OCI-LY1 (cell line): ENCODE results near the gene SCN8A.

ENCODE experiments used
- H2AFZ ChIP-seq: fragments of 200-600 bp; sonication (generic), shearing (Covaris generic); 2 replicates; pipeline ENCODE4 v1.6.0; 2014; ENCODE audit warnings: antibody characterized with exemption, mild to moderate bottlenecking, low read length
- H3F3A ChIP-seq: fragments of 200-600 bp; sonication (generic), shearing (Covaris generic); 2 replicates; pipeline ENCODE4 v1.6.0; 2014; ENCODE audit warnings: mild to moderate bottlenecking, antibody characterized with exemption, low read length, moderate library complexity; ENCODE audit not compliant: insufficient read depth
- H3K27ac ChIP-seq: fragments of 200-600 bp; sonication (generic); 2 replicates; pipeline ENCODE4 v1.5.1; 2014; ENCODE audit warnings: low read length, mixed run types, mild to moderate bottlenecking, low read depth; ENCODE audit not compliant: poor library complexity, severe bottlenecking
- H3K27me3 ChIP-seq: fragments of 200-600 bp; sonication (generic); 2 replicates; pipeline ENCODE4 v1.6.0; 2014; ENCODE audit warnings: antibody characterized with exemption, mild to moderate bottlenecking, low read length, moderate library complexity; ENCODE audit not compliant: insufficient read depth
- H3K36me3 ChIP-seq: fragments of 200-600 bp; sonication (generic); 2 replicates; pipeline ENCODE4 v1.6.1; 2014; ENCODE audit warnings: mild to moderate bottlenecking, antibody characterized with exemption, low read length, moderate library complexity, mixed read lengths; ENCODE audit not compliant: insufficient read depth
- H3K4me1 ChIP-seq: fragments of 200-600 bp; sonication (generic); 2 replicates; pipeline ENCODE4 v1.5.1; 2014; ENCODE audit warnings: mild to moderate bottlenecking, low read length, moderate library complexity; ENCODE audit not compliant: insufficient read depth, severe bottlenecking
- H3K4me2 ChIP-seq: fragments of 200-600 bp; sonication (generic), shearing (Covaris generic); 2 replicates; pipeline ENCODE4 v1.6.1; 2014; ENCODE audit warnings: low read length
- H3K4me3 ChIP-seq: fragments of 200-600 bp; sonication (generic); 2 replicates; pipeline ENCODE4 v1.5.1; 2014; ENCODE audit warnings: low read length, low read depth, mild to moderate bottlenecking, mixed read lengths; ENCODE audit not compliant: poor library complexity, severe bottlenecking
- H3K79me2 ChIP-seq: fragments of 200-600 bp; shearing (Covaris generic); 2 replicates; pipeline ENCODE4 v1.6.1; 2016; ENCODE audit warnings: mixed run types, low read length, mixed read lengths; ENCODE audit not compliant: insufficient read depth
- H3K9ac ChIP-seq: fragments of 200-600 bp; sonication (generic), shearing (Covaris generic); 2 replicates; pipeline ENCODE4 v1.6.1; 2014; ENCODE audit warnings: mild to moderate bottlenecking, low read length, mixed read lengths
- H3K9me2 ChIP-seq: fragments of 200-600 bp; sonication (generic), shearing (Covaris generic); 2 replicates; pipeline ENCODE4 v1.6.1; 2014; ENCODE audit warnings: low read depth, mild to moderate bottlenecking, low read length, mixed read lengths
- H3K9me3 ChIP-seq: fragments of 200-600 bp; shearing (Covaris generic); 2 replicates; pipeline ENCODE4 v1.6.1; 2014; ENCODE audit warnings: low read length, mixed read lengths
- H4K20me1 ChIP-seq: fragments of 200-600 bp; sonication (generic), shearing (Covaris generic); 2 replicates; pipeline ENCODE4 v1.6.0; 2016; ENCODE audit warnings: mild to moderate bottlenecking, low read length; ENCODE audit not compliant: insufficient read depth
- EZH2 ChIP-seq: fragments of 200-600 bp; sonication (generic), shearing (Covaris generic); IDR thresholded peaks from 2 replicates; pipeline ENCODE4 v1.8.0; 2017; ENCODE audit warnings: borderline replicate concordance, mixed run types, mild to moderate bottlenecking, antibody characterized with exemption, low read length, moderate library complexity, mixed read lengths
- TF ChIP-seq, protein P1 (sequence below): fragments of 200-600 bp; sonication (generic), shearing (Covaris generic); IDR thresholded peaks from 2 replicates; pipeline ENCODE4 v1.5.1; 2017; ENCODE audit warnings: mild to moderate bottlenecking, antibody characterized with exemption, low read length, moderate library complexity, mixed read lengths

The SCN8A gene

GRCh38 chr12:51589060-51589459 is 2.0 kb upstream of the SCN8A start:
- H3K4me1 ChIP-seq = peaks cover 7% of the 10 kb centered on the region
- H3K27ac ChIP-seq = no peak overlapping the region
- no peaks in the 10 kb centered on the region for H3K9me3 ChIP-seq
- no peaks in the 10 kb centered on the region for H3K36me3 ChIP-seq
- H2AFZ ChIP-seq = no peak overlapping the region
- H3K27me3 ChIP-seq = peaks cover 5% of the 10 kb centered on the region; the same call in 1 of the 2 replicates
- TF ChIP-seq, protein P1, sequence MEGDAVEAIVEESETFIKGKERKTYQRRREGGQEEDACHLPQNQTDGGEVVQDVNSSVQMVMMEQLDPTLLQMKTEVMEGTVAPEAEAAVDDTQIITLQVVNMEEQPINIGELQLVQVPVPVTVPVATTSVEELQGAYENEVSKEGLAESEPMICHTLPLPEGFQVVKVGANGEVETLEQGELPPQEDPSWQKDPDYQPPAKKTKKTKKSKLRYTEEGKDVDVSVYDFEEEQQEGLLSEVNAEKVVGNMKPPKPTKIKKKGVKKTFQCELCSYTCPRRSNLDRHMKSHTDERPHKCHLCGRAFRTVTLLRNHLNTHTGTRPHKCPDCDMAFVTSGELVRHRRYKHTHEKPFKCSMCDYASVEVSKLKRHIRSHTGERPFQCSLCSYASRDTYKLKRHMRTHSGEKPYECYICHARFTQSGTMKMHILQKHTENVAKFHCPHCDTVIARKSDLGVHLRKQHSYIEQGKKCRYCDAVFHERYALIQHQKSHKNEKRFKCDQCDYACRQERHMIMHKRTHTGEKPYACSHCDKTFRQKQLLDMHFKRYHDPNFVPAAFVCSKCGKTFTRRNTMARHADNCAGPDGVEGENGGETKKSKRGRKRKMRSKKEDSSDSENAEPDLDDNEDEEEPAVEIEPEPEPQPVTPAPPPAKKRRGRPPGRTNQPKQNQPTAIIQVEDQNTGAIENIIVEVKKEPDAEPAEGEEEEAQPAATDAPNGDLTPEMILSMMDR = no peak
- TF ChIP-seq EZH2 = no peak
- H3K4me3 ChIP-seq = no peak overlapping the region
- H3F3A ChIP-seq = no peaks in the 10 kb centered on the region
- H3K9me2 ChIP-seq = no peaks in the 10 kb centered on the region
- no peak overlapping the region for H3K9ac ChIP-seq
- no peak overlapping the region for H3K4me2 ChIP-seq
- H3K79me2 ChIP-seq = no peaks in the 10 kb centered on the region
- H4K20me1 ChIP-seq = no peaks in the 10 kb centered on the region

GRCh38 chr12:51589557-51590176 is 1.4 kb upstream of the SCN8A start:
- Histone ChIP-seq H2AFZ (no peak overlapping the region), H4K20me1 (no peaks in the 10 kb centered on the region), H3K4me2 (peak overlapping the region; percentile 68), H3K4me3 (peak overlapping the region; percentile 56), H3F3A (no peaks in the 10 kb centered on the region), H3K9ac (no peak overlapping the region; the same call in 1 of the 2 replicates), H3K36me3 (no peaks in the 10 kb centered on the region), H3K27me3 (peaks cover 5% of the 10 kb centered on the region; the same call in 1 of the 2 replicates), H3K9me3 (no peaks in the 10 kb centered on the region), H3K9me2 (no peaks in the 10 kb centered on the region), H3K4me1 (peaks cover 7% of the 10 kb centered on the region), H3K27ac (no peak overlapping the region), H3K79me2 (no peaks in the 10 kb centered on the region)
- no peak for TF ChIP-seq EZH2
- TF ChIP-seq, protein P1 = no peak

DNA sequence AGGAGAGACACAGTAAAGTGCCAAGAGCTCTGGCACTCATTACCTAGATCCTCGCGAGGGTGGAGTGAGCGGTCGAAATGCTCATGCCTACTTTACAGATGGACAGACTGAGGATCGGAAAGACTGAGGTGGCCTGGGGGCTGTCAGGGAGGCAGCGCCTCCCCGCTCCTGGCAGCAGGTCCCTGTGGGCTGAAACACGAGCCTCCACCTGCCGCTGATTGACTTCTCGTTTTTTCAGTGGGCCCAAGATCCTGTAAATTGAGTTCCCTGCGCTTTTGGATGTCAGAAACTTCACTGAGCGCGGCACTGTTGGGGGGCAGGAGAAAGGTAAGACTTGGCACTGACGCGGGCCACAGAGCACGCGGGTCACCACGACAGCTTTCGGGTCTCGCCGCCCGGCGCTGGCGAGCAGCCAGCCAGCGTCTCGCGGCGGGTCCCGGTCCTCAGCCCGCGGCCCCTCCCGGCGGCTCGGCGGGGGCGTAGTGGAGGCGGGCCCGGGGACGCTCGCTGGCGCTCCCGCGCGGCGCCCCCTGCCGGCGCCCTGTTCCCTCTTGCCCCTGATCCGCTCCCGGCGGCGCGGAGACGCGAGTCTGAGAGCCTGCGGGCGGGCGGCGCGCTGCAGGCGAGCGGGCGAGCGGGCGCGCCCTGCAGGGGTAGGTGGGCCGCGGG is 552 bp upstream of the SCN8A start:
- no peak overlapping the region for H2AFZ ChIP-seq
- peak overlapping the region; percentile 56 for H3K4me3 ChIP-seq
- H3K36me3 ChIP-seq = no peaks in the 10 kb centered on the region
- TF ChIP-seq, protein P1 = peak; percentile 24; the same call in 1 of the 2 replicates
- TF ChIP-seq EZH2 = no peak
- H3K4me1 ChIP-seq = peaks cover 7% of the 10 kb centered on the region
- H3K4me2 ChIP-seq = peak overlapping the region; percentile 68
- H3K27me3 ChIP-seq = no peaks in the 10 kb centered on the region; the same call in 1 of the 2 replicates
- no peaks in the 10 kb centered on the region for H4K20me1 ChIP-seq
- H3K9me2 ChIP-seq = no peaks in the 10 kb centered on the region
- no peaks in the 10 kb centered on the region for H3K9me3 ChIP-seq
- H3K9ac ChIP-seq = peak overlapping the region; percentile 30; the same call in 1 of the 2 replicates
- H3K79me2 ChIP-seq = no peaks in the 10 kb centered on the region
- no peaks in the 10 kb centered on the region for H3F3A ChIP-seq
- H3K27ac ChIP-seq = no peak overlapping the region
